Measurements from ENCODE around the gene KRTAP3-3.

The KRTAP3-3 gene

GRCh38 chr17:41013181-41013580 is 19.2 kb upstream of the KRTAP3-3 start:
- no peak overlapping the region for H3K4me3 ChIP-seq (ENCODE audit: low read depth, low read length)
- TF ChIP-seq CTCF (IDR thresholded peaks at IDR 0.05; ENCODE audit: low read depth, low read length, missing control alignments): no peak
- DNase-seq (ENCODE audit: low read depth): no peak

GRCh38 chr17:41012326-41013120 is 18.6 kb upstream of the KRTAP3-3 start:
- no peak for DNase-seq (ENCODE audit: low read depth)

GRCh38 chr17:41010441-41010840 is 16.5 kb upstream of the KRTAP3-3 start:
- no peak overlapping the region for H3K4me3 ChIP-seq (ENCODE audit: low read depth, low read length)
- TF ChIP-seq CTCF (IDR thresholded peaks at IDR 0.05; ENCODE audit: low read depth, low read length, missing control alignments): no peak
- no peak for DNase-seq (ENCODE audit: low read depth)

More at GRCh38 chr17:41012326-41013120, 18.6 kb upstream of the KRTAP3-3 start:
- no peak for TF ChIP-seq CTCF (IDR thresholded peaks at IDR 0.05; ENCODE audit: low read depth, low read length, missing control alignments)
- H3K4me3 ChIP-seq (ENCODE audit: low read depth, low read length): no peak overlapping the region

GRCh38 chr17:41009936-41010335 is 16.0 kb upstream of the KRTAP3-3 start:
- no peak for DNase-seq (ENCODE audit: low read depth)
- TF ChIP-seq CTCF (IDR thresholded peaks at IDR 0.05; ENCODE audit: low read depth, low read length, missing control alignments): no peak

GRCh38 chr17:41009301-41009760 is 15.4 kb upstream of the KRTAP3-3 start:
- no peak for TF ChIP-seq CTCF (IDR thresholded peaks at IDR 0.05; ENCODE audit: low read depth, low read length, missing control alignments)
- no peak overlapping the region for H3K4me3 ChIP-seq (ENCODE audit: low read depth, low read length)
- DNase-seq (ENCODE audit: low read depth): no peak

More at GRCh38 chr17:41009936-41010335, 16.0 kb upstream of the KRTAP3-3 start:
- no peak overlapping the region for H3K4me3 ChIP-seq (ENCODE audit: low read depth, low read length)

- no peak for DNase-seq (ENCODE audit: low read depth)
- no peak for TF ChIP-seq CTCF (IDR thresholded peaks at IDR 0.05; ENCODE audit: low read depth, low read length, missing control alignments)
- H3K4me3 ChIP-seq (ENCODE audit: low read depth, low read length): no peak within 1 kb of the TSS
Measured at GRCh38 chr17:41008811-41009210, 14.8 kb upstream of the KRTAP3-3 start, which contains the start of gene KRTAP3-1. KRTAP3-1 (minus strand) TSS chr17:41009128; CDS start chr17:41009074, 54 bp downstream.

Measured in GM12864 (cell line).